HEK293 (cell line): ENCODE data around the gene MSI2.
A peak's percentile ranks its signal among the peaks of the same experiment; 100 is the strongest.

Experiments
- CTCF ChIA-PET: fragments of 350-600 bp; formaldehyde crosslinking; extraction: SDS; loops from one replicate; lab custom pipeline; 2021; ENCODE audit warnings: antibody characterized with exemption; lab: Yijun Ruan, JAX
- POLR2A ChIA-PET: fragments of 300-600 bp; formaldehyde crosslinking; extraction: SDS; loops from one replicate; lab custom pipeline; 2020; ENCODE audit warnings: antibody characterized with exemption, inconsistent platforms; lab: Yijun Ruan, JAX
- H3K27ac ChIP-seq: fragments of 200-500 bp; sonication (Bioruptor generic); 2 replicates; pipeline ENCODE4 v1.5.1; 2014; ENCODE audit warnings: low read depth, low read length, control low read depth, inconsistent platforms; ENCODE audit errors: extremely low read depth
- H3K36me3 ChIP-seq, 2 experiments: fragments of 200-500 bp in 1 of 2; sonication (Bioruptor generic) in 1 of 2; 1 replicate in 1 of 2; 2 replicates in 1 of 2; pipeline ENCODE4 v1.5.1; 2014 to 2017; ENCODE audit warnings: inconsistent platforms in 2 of 2, low read length in 2 of 2; ENCODE audit not compliant: control insufficient read depth in 2 of 2, insufficient read depth in 1 of 2
- H3K4me1 ChIP-seq: fragments of 200-500 bp; sonication (Bioruptor generic); 2 replicates; pipeline ENCODE4 v1.5.1; 2014; ENCODE audit warnings: mild to moderate bottlenecking, low read length, inconsistent platforms; ENCODE audit not compliant: control insufficient read depth, insufficient read depth
- H3K4me3 ChIP-seq: 2 replicates; pipeline ENCODE4 v1.5.1; 2011; ENCODE audit warnings: low read depth, mild to moderate bottlenecking, control low read depth, low read length, moderate library complexity
- H3K9me3 ChIP-seq: fragments of 200-500 bp; sonication (Bioruptor generic); 2 replicates; pipeline ENCODE4 v1.5.1; 2014; ENCODE audit warnings: low read depth, low read length, inconsistent platforms; ENCODE audit not compliant: control insufficient read depth, insufficient read depth
- IKZF3 ChIP-seq: fragments of 450-650 bp; IDR thresholded peaks from 2 replicates; pipeline ENCODE4 v1.5.0; 2018; ENCODE audit warnings: missing biosample characterization, mild to moderate bottlenecking, missing genetic modification characterization, moderate library complexity
- KLF7 ChIP-seq: fragments of 450-650 bp; formaldehyde crosslinking; IDR thresholded peaks from 2 replicates; pipeline ENCODE4 v1.5.1; 2016; ENCODE audit warnings: missing biosample characterization, missing genetic modification characterization, borderline replicate concordance
- KLF9 ChIP-seq: fragments of 450-650 bp; formaldehyde crosslinking; IDR thresholded peaks from 2 replicates; pipeline ENCODE4 v1.5.1; 2016; ENCODE audit warnings: missing biosample characterization, missing genetic modification characterization, low read depth
- PATZ1 ChIP-seq: fragments of 450-650 bp; formaldehyde crosslinking; IDR thresholded peaks from 2 replicates; pipeline ENCODE4 v1.5.1; 2016; ENCODE audit warnings: missing biosample characterization, missing genetic modification characterization
- SP2 ChIP-seq: fragments of 450-650 bp; formaldehyde crosslinking; IDR thresholded peaks from 2 replicates; pipeline ENCODE4 v1.5.1; 2016; ENCODE audit warnings: missing biosample characterization, missing genetic modification characterization
- TCF7L2 ChIP-seq: IDR thresholded peaks from 2 replicates; pipeline ENCODE4 v1.6.1; 2011; ENCODE audit warnings: low read depth, mild to moderate bottlenecking, inconsistent platforms, low read length, moderate library complexity, borderline replicate concordance
- ZBTB17 ChIP-seq: fragments of 450-650 bp; formaldehyde crosslinking; IDR thresholded peaks from 2 replicates; pipeline ENCODE4 v1.5.1; 2016; ENCODE audit warnings: missing biosample characterization, missing genetic modification characterization
- ZBTB44 ChIP-seq: fragments of 450-650 bp; IDR thresholded peaks from 2 replicates; pipeline ENCODE4 v1.5.1; 2018; ENCODE audit warnings: missing biosample characterization, mild to moderate bottlenecking, missing genetic modification characterization
- ZIC2 ChIP-seq: fragments of 450-650 bp; formaldehyde crosslinking; IDR thresholded peaks from 2 replicates; pipeline ENCODE4 v1.5.1; 2016; ENCODE audit warnings: missing biosample characterization, missing genetic modification characterization
- ZNF132 ChIP-seq: fragments of 450-650 bp; formaldehyde crosslinking; IDR thresholded peaks from 2 replicates; pipeline ENCODE4 v1.5.1; 2017; ENCODE audit warnings: missing biosample characterization, missing genetic modification characterization, borderline replicate concordance
- ZNF174 ChIP-seq: fragments of 450-650 bp; formaldehyde crosslinking; IDR thresholded peaks from 2 replicates; pipeline ENCODE4 v1.5.0; 2017; ENCODE audit warnings: missing biosample characterization, mild to moderate bottlenecking, missing genetic modification characterization
- ZNF2 ChIP-seq: fragments of 450-650 bp; formaldehyde crosslinking; IDR thresholded peaks from 2 replicates; pipeline ENCODE4 v1.5.1; 2016; ENCODE audit warnings: missing biosample characterization, missing genetic modification characterization
- ZNF221 ChIP-seq: fragments of 450-650 bp; formaldehyde crosslinking; IDR thresholded peaks from 2 replicates; pipeline ENCODE4 v1.5.1; 2017; ENCODE audit warnings: missing biosample characterization, missing genetic modification characterization, borderline replicate concordance
- ZNF239 ChIP-seq: fragments of 450-650 bp; formaldehyde crosslinking; IDR thresholded peaks from 2 replicates; pipeline ENCODE4 v1.5.1; 2016; ENCODE audit warnings: missing biosample characterization, missing genetic modification characterization
- ZNF426 ChIP-seq: fragments of 450-650 bp; formaldehyde crosslinking; IDR thresholded peaks from 2 replicates; pipeline ENCODE4 v1.5.1; 2017; ENCODE audit warnings: missing biosample characterization, missing genetic modification characterization, mild to moderate bottlenecking, inconsistent platforms, moderate library complexity
- ZNF544 ChIP-seq: fragments of 450-650 bp; formaldehyde crosslinking; IDR thresholded peaks from 2 replicates; pipeline ENCODE4 v1.5.0; 2017; ENCODE audit warnings: missing biosample characterization, missing genetic modification characterization
- ZNF580 ChIP-seq: fragments of 450-650 bp; formaldehyde crosslinking; IDR thresholded peaks from 2 replicates; pipeline ENCODE4 v1.5.1; 2016; ENCODE audit warnings: missing biosample characterization, missing genetic modification characterization
- ZNF596 ChIP-seq: fragments of 450-650 bp; IDR thresholded peaks from 2 replicates; pipeline ENCODE4 v1.5.0; 2018; ENCODE audit warnings: missing biosample characterization, mild to moderate bottlenecking, missing genetic modification characterization, moderate library complexity
- ZSCAN5A ChIP-seq: fragments of 450-650 bp; formaldehyde crosslinking; IDR thresholded peaks from 2 replicates; pipeline ENCODE4 v1.5.1; 2016; ENCODE audit warnings: missing biosample characterization, missing genetic modification characterization
- TF ChIP-seq, protein P1 (sequence below): fragments of 450-650 bp; formaldehyde crosslinking; IDR thresholded peaks from 2 replicates; pipeline ENCODE4 v1.5.1; 2016; ENCODE audit warnings: missing biosample characterization, missing genetic modification characterization

The MSI2 gene

GRCh38 chr17:57601143-57601735 is 344.9 kb downstream of the MSI2 start:
- ChIA-PET POLR2A (interaction anchor here (0.6 kb wide), 1 partner anchor 58 kb away, joined by 3 read pairs; no protein-coding TSS in a partner anchor), CTCF (interaction anchor here (0.5 to 5.2 kb wide), 6 partner anchors 22 to 516 kb away, joined by 3 to 80 read pairs (median 4); partner anchors contain the start of gene AKAP1)
- H3K27ac ChIP-seq: no peak overlapping the region
- TF ChIP-seq ZIC2 (tag by site-specific recombination) (peak; percentile 86), ZBTB17 (tag by site-specific recombination) (0 out of 2 replicates have a peak, but pooled peaks have one; percentile 18)
- TF ChIP-seq, protein P1, sequence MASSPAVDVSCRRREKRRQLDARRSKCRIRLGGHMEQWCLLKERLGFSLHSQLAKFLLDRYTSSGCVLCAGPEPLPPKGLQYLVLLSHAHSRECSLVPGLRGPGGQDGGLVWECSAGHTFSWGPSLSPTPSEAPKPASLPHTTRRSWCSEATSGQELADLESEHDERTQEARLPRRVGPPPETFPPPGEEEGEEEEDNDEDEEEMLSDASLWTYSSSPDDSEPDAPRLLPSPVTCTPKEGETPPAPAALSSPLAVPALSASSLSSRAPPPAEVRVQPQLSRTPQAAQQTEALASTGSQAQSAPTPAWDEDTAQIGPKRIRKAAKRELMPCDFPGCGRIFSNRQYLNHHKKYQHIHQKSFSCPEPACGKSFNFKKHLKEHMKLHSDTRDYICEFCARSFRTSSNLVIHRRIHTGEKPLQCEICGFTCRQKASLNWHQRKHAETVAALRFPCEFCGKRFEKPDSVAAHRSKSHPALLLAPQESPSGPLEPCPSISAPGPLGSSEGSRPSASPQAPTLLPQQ (tag by site-specific recombination): no peak
- peaks cover 25% of the 10 kb centered on the region for H3K4me1 ChIP-seq
- H3K36me3 ChIP-seq: no peaks in the 10 kb centered on the region
- H3K9me3 ChIP-seq: no peaks in the 10 kb centered on the region
- no peak overlapping the region for H3K4me3 ChIP-seq

DNA sequence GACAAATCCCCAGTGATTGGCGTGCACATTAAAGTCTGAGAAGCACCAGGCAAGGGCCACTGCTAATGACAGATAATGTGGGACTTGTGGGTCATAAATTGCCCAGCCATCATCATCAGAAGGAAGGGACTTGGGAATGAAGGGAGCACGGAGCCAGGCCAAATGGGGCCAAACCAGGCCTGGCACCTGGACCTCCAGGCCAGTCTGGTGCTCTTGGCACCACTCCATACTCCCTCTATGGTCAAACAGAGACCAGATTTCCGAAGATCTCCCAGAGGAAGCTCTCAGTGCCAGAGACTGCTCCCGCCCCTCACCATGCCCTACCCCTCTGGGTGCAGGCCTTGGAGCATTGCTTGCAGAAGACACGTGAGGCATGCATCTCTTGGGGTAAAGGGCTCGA is 346.6 kb downstream of the MSI2 start:
- H3K4me3 ChIP-seq: no peak overlapping the region
- peaks cover 22% of the 10 kb centered on the region for H3K4me1 ChIP-seq
- no peak overlapping the region for H3K27ac ChIP-seq
- TF ChIP-seq ZNF221 (tag by site-specific recombination) (no peak), ZNF2 (tag by site-specific recombination) (no peak), PATZ1 (tag by site-specific recombination) (no peak), ZNF132 (tag by site-specific recombination) (no peak), SP2 (tag by site-specific recombination) (no peak), ZNF239 (tag by site-specific recombination) (no peak), KLF7 (tag by site-specific recombination) (no peak), ZNF426 (tag by site-specific recombination) (no peak), KLF9 (tag by site-specific recombination) (no peak), IKZF3 (tag by site-specific recombination) (no peak), ZSCAN5A (tag by site-specific recombination) (no peak), ZNF580 (tag by site-specific recombination) (no peak), ZNF596 (tag by site-specific recombination) (no peak), TCF7L2 (no peak), ZNF174 (no peak), ZBTB44 (tag by site-specific recombination) (no peak), ZNF544 (no peak)
- H3K36me3 ChIP-seq: no peaks in the 10 kb centered on the region
- ChIA-PET CTCF (interaction anchor here (0.7 to 1.5 kb wide), 5 partner anchors 17 to 300 kb away, joined by 3 to 6 read pairs (median 3); no protein-coding TSS in a partner anchor), POLR2A (no interaction called here)
- H3K9me3 ChIP-seq: no peaks in the 10 kb centered on the region
